A549 treated with DMSO at 1 μM for 4 hours (cell line): Measurements from ENCODE around the gene MTARC2. TPM values are rescaled to one million over a fixed set of nuclear protein-coding genes. Genes with fewer than 3 reads are reported as not detected.

Experiments
- total RNA-seq: library from RNA; stranded (reverse); fragments of 200-300 nt; extraction: Qiagen RNA extraction; gene quantifications from 5 replicates; pipeline ENCODE4 v1.2.3, GENCODE V29; 2022; ENCODE audit warnings: low read depth

MTARC2 gene
- 9.9 to 12.3 TPM (median 11.5 TPM) in 5 replicates for total RNA-seq

DNA sequence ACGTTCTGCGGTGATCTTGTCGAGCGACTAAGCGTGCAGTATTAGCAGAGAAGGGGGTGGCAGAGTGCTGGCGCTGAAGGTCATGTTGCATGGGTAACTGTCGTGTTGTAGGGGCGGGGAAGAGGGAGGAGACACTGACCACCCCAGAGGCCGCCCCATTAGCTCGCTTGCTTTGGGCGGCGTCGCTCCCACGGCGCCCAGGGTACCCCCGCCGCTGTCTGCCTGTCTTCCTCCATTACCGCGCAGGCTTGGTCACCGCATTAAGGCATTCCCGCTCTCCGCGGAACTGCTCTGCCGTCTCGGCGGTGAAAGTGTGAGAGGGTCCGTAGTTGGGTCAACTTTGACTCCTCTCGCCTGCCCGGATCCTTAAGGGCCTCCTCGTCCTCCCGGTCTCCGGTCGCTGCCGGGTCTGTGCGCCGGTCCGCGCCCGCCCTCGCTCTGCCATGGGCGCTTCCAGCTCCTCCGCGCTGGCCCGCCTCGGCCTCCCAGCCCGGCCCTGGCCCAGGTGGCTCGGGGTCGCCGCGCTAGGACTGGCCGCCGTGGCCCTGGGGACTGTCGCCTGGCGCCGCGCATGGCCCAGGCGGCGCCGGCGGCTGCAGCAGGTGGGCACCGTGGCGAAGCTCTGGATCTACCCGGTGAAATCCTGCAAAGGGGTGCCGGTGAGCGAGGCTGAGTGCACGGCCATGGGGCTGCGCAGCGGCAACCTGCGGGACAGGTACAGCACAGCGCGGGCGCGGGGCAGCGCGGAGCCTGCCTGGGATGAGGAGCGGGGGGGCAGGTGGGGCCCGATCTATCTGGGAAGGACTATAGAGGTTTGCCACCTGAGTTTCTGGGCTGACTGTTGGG, at the start of gene MTARC2:
TSS of gene MTARC2 (plus strand) at position 234 of the 846 bp plus-strand sequence. CDS start at position 444, 210 bp downstream.

GRCh38 chr1:220786337-220787068, 38.4 kb downstream of the MTARC2 start, which contains the start of gene MTARC1:
Gene MTARC1 (plus strand): TSS chr1:220786913. CDS start chr1:220786945, 32 bp downstream.

Other genes with a start within 250 kb of the MTARC2 start
- 0.06 to 0.22 TPM (median 0.08 TPM) in 5 replicates for gene MARK1, start 220.2 kb upstream of the MTARC2 start, total RNA-seq
- gene C1orf115, start 58.0 kb upstream of the MTARC2 start, total RNA-seq, result 4.4 to 5.6 TPM (median 5.5 TPM) in 5 replicates
- 8.3 to 12.0 TPM (median 9.9 TPM) in 5 replicates for gene MTARC1, start 38.6 kb downstream of the MTARC2 start, total RNA-seq
- gene HLX, start 131.1 kb downstream of the MTARC2 start, total RNA-seq, result 3.9 to 5.0 TPM (median 4.8 TPM) in 5 replicates